Fibroblast of the conjunctiva (primary cell): ENCODE data around the gene UBALD1.
"Not testable (repeated sequence)": the region's sequence is repeated elsewhere in the genome, so short reads cannot be mapped to it uniquely, and the experiment has no call there.

ENCODE experiments used
- DNase-seq: peaks from one replicate; pipeline ENCODE4 v3.0.0-alpha.2; 2010; ENCODE audit warnings: low read depth

Gene UBALD1

DNA sequence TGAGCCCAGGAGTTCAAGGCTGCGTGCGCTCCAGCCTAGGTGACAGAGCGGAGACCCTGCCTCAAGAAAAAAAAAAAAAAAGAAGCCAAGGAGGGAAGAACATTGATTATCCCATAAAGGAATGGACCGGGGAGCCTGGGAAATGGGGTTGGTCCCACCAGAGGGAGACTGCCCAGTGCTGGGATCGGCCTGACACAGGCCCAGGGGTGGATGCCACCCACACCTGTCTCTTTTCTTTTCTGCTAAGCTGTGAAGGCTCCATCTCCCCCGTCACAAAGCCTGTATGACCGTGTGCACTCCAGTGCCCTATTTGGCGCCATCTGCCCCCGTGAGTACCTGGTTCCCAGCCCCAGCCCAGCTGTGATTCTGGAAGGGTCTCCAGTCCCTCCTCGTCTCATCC, 15.7 kb downstream of the UBALD1 start:
- DNase-seq: no peak

DNA sequence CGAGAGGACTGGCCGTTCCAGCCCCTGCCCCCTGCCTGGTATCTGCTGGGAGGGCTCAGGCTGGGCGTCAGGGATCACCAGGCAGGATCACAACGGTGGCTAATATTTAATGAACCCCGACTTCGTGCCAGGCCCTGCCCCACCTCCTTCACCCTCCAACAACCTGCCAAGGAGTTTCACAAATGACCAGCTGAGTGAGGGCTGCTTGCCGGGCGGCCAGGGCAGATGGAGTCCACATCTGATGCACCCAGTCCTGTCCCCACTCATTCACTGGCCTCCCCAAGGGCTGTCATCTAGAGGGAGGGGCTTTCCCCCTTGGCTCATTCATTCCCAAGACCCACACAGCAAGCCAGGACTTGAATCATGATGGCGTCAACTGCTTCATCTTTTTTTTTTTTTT, 17.5 kb downstream of the UBALD1 start:
- DNase-seq: no peak

DNA sequence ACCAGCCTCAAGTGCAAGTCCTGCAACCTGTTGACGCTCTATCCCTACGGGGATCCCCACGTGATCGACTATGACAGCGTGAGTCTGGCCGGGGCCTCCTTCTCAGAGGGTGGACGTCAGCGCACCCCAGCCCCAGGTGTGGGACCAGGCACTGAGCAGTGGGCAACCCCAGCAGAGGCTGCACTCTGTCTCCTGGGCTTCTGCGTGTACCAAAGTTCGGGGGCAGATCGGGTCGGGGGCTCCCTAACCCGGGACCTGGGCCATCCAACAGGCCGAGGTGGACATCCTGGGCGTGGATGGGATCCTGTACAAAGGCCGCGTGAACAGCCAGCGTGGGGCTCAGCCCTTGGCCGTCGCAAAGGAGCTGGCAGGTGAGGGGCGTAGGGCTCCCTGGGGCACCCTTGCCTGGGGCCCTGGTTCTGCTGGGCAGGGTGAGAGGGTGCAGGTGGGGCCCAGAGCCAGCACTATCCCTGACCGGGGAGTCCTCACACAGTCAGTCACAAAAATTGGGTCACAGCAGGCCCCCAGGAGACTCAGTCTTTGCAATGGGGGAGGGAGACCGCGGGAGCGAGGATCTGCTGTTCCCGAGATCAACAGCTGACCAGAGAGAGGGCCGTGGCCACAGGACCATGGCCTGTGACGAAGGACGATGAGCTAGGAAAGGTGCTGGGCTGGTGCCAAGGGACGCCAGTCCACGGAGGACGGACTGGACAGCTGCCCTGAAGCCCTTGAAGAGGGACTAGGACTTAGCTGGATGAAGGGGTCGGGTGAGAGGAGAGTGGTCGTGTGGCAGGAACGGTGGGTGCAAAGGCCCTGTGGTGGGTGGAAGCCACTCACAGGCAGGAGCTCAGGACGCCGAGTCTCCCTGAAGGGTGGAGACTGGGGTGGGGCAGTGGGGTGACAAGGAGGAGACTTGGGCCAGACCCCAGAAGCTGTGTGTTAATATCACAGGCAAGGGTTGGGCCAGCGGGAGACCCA, 20.0 kb downstream of the UBALD1 start:
- no peak for DNase-seq

- no peak for DNase-seq
These were observed 21.6 kb downstream of the UBALD1 start for GRCh38 chr16:4593086-4593485.

GRCh38 chr16:4591706-4592470, 22.8 kb downstream of the UBALD1 start:
- DNase-seq: no peak

GRCh38 chr16:4591191-4591590, 23.5 kb downstream of the UBALD1 start:
- no peak for DNase-seq

GRCh38 chr16:4588961-4589360, 25.7 kb downstream of the UBALD1 start:
- no peak for DNase-seq

- no peak for DNase-seq
These were observed 26.3 kb downstream of the UBALD1 start for GRCh38 chr16:4588386-4588785.

- DNase-seq: no peak
These were observed 28.4 kb downstream of the UBALD1 start for GRCh38 chr16:4586291-4586690.

GRCh38 chr16:4583906-4584305, 30.8 kb downstream of the UBALD1 start:
- no peak for DNase-seq

DNA sequence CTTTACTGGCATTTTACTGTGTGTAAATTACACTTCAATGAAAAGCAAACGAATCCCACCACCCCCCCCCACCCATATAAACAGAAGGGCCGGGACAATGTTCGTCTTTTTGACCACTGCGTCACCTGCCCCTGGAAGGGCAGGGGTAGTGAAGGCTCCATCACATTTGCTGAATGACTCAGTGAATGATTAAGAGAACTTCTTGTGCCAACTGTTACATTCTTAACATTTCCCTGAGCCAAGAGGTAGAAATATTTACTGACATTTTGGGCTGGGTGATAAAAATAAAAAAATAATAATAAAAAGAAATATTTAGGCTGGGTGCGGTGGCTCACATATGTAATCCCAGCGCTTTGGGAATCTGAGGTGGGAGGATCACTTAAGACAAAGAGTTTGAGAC, 34.4 kb downstream of the UBALD1 start:
- DNase-seq: no peak

DNA sequence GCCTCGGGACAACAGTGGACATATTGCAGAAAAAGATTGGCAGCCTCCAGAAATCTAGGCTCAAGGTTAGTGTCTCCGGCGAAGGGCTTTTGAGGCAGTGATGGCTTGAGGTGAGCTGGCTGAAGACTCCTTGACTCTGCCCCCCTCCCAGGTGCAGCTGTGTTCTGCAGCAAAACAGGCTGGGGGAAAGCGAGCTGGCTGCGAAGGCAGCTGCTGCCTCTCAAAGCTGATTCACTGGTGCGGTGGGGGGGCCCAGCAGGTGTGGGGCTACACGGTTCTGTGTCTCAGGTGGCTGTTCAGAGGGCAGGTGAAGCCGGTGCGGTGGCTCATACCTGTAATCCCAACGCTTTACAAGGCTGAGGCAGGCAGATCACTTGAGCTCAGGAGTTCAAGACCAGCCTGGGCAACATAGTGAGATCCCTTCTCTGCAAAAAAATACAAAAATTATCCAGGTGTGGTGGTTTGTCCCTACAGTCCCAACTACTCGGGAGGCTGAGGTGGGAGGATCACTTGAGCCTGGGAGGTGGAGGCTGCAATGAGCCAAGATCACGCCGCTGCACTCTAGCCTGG, 35.6 kb downstream of the UBALD1 start:
- DNase-seq: no peak

DNA sequence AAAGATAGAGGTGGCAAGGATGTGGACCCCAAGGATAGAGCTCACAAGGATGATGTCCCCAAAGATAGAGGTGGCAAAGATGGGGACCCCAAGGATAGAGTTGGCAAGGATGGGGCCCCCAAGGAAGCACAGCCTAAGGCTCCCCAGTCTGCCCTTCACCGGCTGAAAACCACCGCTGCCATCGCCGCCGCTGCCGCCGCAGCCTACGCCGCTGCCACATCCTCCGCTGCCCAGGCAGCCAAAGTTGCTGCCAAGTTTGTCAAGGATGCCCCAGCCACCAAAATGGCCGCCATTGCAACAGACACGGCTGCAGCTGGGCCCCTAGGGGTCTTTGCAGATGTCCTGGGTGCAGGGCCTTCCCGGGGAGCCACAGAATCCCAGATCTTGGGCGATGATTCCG, 38.7 kb downstream of the UBALD1 start:
- DNase-seq: no peak

DNA sequence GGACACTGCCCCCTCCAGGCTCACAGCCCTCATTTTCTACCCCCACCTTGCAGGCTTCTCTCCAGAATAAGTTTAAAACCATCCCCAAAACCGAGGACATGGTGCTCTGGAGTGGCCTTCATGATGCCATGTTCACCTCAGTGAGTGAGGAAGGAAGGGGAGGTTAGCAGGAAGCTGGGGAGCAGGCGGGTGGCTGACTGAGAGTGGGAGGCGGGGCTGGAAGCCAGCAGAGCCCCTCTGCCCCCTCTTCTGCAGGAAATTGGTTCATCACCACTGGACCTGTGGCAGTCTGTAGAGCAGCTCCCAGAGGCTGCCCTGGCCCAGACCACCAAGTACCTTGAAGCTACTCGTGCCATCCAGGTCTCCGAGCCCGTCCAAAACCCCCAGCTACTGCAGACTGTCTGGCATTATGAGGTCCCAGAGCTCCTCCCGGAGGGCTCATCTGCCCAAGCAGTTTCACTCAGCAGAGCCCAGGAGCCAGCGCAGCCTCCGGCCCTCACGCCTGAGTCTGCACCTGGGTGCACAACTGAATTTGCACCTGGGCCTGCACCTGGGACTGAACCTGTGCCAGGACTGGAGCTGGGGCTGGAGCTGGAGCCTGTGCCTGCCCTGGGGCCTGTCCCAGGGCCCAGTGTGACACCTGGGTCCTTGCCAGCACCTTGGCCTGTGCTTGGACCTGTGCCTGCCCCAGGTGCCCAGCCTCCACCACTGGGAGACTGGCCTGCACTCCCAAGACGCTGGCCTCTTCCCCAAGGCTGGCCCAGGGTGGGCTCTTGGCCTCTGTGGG, 39.6 kb downstream of the UBALD1 start:
- no peak for DNase-seq

DNA sequence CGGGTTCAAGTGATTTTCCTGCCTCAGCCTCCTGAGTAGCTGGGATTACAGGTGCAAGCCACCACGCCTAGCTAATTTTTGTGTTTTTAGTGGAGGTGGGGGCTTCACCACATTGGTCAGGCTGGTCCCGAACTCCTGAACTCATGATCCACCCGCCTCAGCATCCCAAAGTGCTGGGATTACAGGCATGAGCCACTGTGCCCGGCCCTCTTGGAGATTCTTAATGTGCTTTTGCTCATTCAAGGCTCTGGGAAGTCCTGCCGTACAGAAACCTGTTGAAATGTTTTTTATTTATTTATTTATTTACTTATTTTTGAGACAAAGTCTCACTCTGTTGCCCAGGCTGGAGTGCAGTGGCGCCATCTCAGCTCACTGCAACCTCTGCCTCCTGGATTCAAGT, 40.8 kb downstream of the UBALD1 start:
- not testable (repeated sequence) for DNase-seq

DNA sequence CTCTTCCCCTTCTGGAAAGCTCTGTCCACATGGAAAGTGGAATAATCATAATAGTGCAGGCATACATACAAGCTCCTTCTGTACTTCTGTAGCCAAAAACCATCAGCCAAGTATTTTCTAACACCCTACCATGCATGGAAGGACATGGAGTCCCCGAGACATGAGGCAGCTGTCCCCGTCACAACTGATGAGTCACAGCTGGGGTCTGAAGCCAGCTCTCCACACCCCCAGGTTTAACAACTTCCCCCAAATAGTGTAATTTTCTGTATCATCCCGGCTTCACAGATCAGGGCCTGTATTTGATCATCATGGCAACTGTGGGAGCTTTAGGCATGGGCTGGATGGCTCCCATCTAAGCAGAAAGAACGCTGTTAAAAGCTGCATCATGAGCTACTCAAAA, 42.0 kb downstream of the UBALD1 start:
- DNase-seq: no peak

GRCh38 chr16:4570688-4571321, 43.9 kb downstream of the UBALD1 start:
- DNase-seq: no peak

DNA sequence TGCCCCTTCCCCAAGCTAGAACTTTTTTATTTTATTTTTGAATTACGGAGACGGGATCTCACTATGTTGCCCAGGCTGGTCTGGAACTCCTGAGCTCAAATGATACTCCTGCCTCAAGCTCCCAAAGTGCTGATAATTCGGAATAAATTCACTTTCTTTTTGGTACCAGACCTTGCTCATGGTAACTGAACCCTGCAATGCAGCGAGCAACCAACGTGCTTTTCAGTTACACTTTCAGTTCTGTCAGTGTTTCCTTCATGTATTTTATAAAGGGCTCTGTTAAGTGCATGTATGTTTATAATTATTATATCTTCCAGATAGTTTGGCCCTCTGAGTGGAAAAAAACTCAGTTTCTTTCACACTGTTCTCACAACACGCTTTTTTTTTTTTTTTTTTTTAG, 44.6 kb downstream of the UBALD1 start:
- no peak for DNase-seq

- no peak for DNase-seq
These were observed 48.5 kb downstream of the UBALD1 start for GRCh38 chr16:4566144-4566543.

- DNase-seq: no peak
These were observed 49.9 kb downstream of the UBALD1 start for GRCh38 chr16:4564661-4565267.

DNA sequence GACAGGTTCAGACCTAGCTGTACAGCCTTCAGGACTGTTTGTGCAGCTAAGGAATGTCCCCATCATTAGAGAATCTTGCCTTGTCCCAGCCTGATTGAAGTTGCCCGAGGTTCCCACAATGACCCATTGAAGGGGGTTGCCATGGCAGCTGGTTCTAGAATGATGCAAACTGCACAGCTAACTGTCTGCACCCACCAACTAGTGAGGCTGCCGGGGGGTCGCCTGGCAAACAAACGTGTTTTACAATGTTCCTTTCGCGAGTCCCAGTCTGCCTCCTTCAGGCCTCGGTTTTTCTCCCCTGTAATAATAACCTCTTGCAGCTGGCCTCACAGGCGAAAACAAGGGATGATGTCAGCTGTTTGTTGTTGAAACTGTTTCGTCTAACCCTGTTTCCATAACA, 53.1 kb downstream of the UBALD1 start:
- no peak for DNase-seq
